Measurements from ENCODE around the gene PRICKLE2.
"Not testable (repeated sequence)": the region's sequence is repeated elsewhere in the genome, so short reads cannot be mapped to it uniquely, and the experiment has no call there.

The PRICKLE2 gene

GRCh38 chr3:64102147-64102546, 123.1 kb downstream of the PRICKLE2 start:
- no peak for DNase-seq (ENCODE audit: low read depth, low spot score)

- DNase-seq (ENCODE audit: low read depth, low spot score) = no peak
Measured at GRCh38 chr3:64099316-64099715, 126.0 kb downstream of the PRICKLE2 start.

GRCh38 chr3:64098670-64099069, 126.6 kb downstream of the PRICKLE2 start:
- DNase-seq (ENCODE audit: low read depth, low spot score) = no peak

DNA sequence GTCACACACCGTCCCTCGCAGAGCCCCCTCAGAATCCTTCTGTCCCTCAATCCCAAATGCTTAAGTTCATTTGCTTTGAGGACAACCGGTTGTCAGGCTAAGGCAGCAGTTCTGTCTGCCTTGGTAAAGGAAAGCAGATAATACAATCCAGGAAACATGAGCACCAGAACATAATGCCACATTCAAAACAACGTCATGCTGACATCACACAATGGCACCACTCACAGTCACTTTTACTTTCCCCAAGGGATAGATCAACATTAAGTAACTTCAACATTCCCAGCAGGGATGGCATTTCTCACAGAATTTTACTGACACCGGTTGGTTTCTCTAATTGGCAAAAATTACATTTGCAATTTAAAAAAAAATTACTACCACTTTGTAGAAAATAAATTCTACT, 127.3 kb downstream of the PRICKLE2 start:
- DNase-seq (ENCODE audit: low read depth, low spot score) = no peak

GRCh38 chr3:64095802-64096201, 129.5 kb downstream of the PRICKLE2 start:
- DNase-seq (ENCODE audit: low read depth, low spot score) = no peak

- no peak for DNase-seq (ENCODE audit: low read depth, low spot score)
Measured at GRCh38 chr3:64094713-64095079, 130.6 kb downstream of the PRICKLE2 start.

DNA sequence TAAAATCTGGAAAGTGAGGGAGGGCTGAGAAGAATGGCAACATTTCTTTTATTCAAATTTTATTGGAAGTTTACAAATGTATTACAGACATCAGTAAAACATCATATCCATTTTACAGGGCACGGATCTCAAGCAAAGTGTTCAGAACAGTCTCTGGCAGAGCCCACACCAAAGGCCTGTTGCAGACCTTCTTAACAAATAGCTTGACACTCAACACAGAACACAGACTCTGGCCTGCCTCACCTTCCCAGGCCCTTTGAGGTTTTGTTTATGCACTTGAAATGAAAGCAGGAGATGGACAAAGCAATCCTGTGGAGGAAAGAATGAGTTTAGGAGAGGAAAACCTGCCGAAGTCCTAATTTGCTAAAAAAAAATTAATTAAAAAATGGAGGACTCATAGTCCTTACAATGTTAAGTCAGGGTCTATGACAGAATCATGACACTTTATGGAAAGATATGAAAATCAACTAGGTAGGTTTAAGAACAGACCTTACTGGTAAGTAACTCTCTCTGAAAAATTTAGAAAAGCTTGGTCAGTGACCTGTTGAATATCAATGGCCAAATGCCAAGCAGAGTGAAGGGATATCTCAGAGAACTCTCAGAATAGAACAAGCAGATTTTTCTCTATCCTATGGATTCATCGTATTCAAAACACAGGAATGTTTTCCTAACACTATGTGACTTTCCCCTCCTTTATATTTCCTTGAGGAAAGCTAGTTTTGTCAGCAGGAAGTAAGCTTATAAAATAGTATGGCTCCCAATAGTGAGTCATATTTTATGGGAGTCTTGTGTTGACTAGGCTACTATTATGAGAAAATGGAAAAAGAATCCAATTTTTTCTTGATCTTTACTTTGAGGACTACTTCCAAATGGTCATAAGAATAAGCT, 131.2 kb downstream of the PRICKLE2 start:
- no peak for DNase-seq (ENCODE audit: low read depth, low spot score)

DNA sequence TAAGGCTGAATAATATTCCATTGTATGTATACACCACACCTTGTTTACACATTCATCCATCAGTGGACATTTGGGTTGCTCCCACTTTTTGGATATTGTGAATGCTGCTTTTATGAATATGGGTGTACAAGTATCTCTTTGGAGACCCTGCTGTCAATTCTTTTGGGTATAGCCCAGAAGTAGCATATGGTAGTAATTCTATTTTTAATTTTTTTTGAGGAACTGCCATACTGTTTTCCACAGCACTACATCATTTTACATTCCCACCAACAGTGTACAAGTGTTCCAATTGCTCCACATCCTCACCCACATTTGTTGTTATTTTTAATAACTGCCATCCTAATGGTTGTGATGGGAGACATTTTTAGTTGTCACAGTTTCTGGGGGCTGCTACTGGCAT, 132.1 kb downstream of the PRICKLE2 start:
- no peak for DNase-seq (ENCODE audit: low read depth, low spot score)

DNA sequence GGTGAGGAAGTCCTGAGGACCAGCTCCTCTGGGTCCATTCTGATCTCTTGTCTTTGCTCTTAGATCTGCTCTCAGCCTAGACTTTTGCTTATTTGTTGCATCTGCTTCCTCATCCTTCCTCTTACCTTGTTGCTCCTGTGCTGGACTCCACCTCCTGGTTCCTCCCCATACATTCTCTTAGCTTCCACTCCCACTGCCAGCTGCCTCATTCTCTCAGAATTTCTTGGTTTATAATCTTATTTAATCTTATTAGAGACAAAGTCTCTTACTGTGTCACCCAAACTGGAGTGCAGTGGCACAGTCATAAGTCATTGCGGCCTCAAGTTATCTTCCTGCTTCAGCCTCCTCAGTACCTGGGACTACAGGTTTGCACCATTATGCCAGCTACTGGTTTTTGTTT, 133.8 kb downstream of the PRICKLE2 start:
- DNase-seq (ENCODE audit: low read depth, low spot score) = no peak

DNA sequence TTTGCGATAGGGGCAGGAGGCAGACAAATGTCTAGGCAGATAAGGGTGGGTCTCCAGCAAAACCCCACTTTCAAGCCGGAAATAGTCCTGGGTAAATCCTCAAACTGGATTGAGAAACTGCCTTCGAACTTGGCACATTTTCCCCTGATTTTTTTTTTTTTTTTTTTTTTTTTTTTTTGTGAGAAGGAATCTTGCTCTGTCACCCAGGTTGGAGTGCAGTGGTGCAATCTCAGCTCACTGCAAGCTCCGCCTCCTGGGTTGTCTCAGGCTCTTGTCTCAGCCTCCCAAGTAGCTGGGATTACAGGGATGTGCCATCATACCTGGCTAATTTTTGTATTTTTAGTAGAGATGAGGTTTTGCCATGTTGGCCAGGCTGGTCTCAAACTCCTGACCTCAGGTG, 135.9 kb downstream of the PRICKLE2 start:
- not testable (repeated sequence) for DNase-seq (ENCODE audit: low read depth, low spot score)

- no peak for DNase-seq (ENCODE audit: low read depth, low spot score)
Measured at GRCh38 chr3:64088408-64089205, 136.7 kb downstream of the PRICKLE2 start.

DNA sequence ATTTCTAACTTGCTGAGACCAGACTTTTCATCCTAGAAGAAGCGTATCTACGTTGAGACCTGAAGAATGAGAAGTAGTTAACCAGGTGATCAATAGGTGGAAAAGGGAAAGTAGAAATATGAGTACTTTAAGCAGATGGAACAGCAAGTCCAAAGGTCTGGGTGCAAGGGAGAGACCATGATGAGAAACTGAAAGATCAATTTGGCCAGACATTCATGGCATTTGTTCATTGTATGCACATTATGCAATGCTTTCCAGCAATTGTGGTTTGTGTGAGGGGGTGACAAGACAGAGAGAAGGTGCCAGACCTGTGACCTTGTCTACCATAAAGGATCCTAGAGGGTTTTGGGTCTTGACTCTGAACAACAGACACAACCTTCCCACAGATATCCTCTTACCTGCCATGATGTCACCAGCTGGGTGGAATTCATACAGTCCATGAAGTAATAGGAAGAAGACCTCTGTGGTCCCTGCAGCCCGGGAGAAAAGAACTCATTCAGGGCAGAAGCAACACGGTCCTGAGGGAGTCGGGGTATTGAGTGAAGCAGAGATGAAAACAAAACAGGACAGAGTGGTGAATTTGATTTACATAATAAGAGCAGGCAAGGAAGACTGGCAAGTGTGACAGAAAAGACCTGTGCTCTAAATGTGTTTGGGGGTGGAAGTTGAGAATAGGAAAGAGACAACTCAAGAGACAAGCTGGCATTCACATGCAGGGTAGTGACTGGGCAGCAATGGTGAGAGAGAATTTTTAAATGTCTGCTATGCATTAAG, 138.6 kb downstream of the PRICKLE2 start:
- DNase-seq (ENCODE audit: low read depth, low spot score) = no peak

GRCh38 chr3:64084640-64085039, 140.6 kb downstream of the PRICKLE2 start:
- DNase-seq (ENCODE audit: low read depth, low spot score) = no peak

DNA sequence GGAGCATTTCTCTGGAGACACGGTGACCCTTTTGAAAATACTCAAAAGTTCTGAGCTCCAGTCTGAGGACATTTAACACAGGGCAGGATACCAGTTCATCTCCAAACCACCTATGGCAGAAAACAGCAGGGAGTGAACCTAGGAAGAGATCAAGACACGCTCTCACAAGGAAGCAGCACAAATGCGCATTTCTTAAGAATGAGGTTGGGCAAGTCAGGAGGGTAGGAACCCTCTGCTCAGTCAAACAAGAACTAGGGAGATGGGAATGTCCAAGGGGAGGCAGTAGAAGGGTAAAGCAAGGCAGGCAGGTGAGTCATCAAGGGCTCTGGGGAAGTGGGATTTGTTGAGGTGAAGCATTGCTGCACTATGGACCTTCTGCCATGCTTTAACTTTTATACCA, 141.7 kb downstream of the PRICKLE2 start:
- DNase-seq (ENCODE audit: low read depth, low spot score) = no peak

GRCh38 chr3:64082961-64083541, 142.2 kb downstream of the PRICKLE2 start:
- no peak for DNase-seq (ENCODE audit: low read depth, low spot score)

DNA sequence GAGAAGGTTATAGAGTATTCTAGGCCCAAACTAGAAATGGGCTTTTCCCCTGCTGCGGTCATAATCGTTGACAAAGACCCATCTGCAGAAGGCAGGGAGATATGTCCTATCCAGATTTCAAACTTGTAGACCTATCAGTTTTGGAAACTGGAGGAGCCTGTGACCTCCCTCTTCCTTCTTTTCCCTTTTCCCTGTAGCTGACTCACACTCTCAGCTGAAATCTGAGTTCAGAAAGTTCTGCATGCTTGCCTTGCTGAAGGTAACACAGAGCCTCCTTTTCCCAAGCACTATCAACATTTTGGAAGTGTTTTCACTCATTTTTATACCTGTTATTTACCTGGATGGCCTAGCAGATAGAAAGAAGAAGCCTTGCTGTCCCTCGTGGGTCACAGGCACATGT, 142.9 kb downstream of the PRICKLE2 start:
- no peak for DNase-seq (ENCODE audit: low read depth, low spot score)

DNA sequence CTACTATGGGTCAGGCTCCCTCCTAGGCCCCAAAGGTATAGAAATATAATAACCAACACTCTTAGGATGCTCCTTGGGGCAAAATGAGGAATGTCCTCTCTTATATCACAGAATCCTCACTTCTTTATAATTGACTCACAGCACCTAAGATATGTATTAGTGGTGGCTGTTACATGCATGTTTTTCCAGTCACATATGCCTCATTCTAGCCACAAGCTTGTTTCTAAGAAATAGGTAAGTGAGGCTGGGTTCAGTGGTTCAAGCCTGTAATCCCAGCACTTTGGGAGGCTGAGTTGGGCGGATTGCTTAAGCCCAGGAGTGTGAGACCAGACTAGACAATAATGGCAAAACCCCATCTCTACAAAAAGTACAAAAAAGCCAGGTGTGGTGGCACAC, 144.0 kb downstream of the PRICKLE2 start:
- DNase-seq (ENCODE audit: low read depth, low spot score) = no peak

DNA sequence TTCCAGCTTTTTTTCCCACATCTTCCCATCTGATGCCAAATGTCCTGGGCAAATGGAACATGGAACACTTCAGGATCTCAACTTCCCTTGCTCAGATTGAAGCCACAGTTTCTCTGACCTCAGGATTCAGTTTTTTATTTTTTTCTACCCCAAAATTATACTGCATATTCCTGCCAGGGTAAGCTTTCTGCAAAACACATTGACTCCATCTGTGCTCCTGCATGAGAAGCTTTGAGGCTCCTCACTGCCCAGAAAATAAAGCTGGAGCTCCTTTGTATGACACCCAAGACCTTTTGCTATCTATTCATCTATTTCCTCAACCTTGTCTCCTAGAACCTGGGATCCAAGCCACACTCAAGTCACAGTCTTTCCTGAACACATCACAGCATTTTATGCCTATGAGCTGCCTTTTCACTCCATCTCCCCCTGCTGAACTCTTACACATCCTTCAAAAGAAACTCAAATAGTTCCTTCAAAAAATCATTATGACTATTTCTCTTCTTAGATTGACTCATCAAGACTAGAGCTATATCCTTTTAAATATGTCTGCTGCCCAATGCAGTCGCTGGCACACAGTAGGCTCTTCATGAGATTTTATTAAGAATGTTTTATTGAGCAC, 144.5 kb downstream of the PRICKLE2 start:
- DNase-seq (ENCODE audit: low read depth, low spot score) = no peak

- no peak for DNase-seq (ENCODE audit: low read depth, low spot score)
Measured at GRCh38 chr3:64079369-64080150, 145.7 kb downstream of the PRICKLE2 start.

DNA sequence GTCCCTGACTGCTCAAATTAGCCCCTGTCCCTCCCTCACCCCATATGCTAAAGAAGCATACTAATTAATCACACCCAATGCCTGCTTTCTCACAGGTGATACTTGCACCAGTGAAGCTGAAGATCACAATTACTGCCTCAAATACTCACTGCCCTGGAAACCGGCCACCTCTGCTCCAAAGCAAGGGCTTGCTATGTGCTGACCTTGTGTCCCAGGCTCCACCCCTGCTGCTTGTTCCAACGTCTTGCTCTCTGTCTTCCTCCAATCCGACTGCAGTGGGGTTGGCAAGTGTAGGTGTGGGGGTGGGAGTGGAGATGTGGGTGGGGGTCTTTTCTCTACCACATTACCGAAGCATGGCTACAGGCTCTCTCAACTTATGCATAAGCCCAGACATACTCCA, 146.3 kb downstream of the PRICKLE2 start:
- DNase-seq (ENCODE audit: low read depth, low spot score) = no peak

All from activated CD4-positive, CD25-positive, alpha-beta regulatory T cell treated with anti-CD3 and anti-CD28 coated beads, Interleukin-2, amount 50 U/mL, for 16 hours (primary cell).